Measurements from ENCODE around the gene NUDC. TPM values are rescaled to one million over a fixed set of nuclear protein-coding genes. Genes with fewer than 3 reads are reported as not detected.
"Not testable (repeated sequence)": the region's sequence is repeated elsewhere in the genome, so short reads cannot be mapped to it uniquely, and the experiment has no call there.

Gene NUDC
- total RNA-seq, 1 experiment from 2014 or later, result 80.9 TPM

DNA sequence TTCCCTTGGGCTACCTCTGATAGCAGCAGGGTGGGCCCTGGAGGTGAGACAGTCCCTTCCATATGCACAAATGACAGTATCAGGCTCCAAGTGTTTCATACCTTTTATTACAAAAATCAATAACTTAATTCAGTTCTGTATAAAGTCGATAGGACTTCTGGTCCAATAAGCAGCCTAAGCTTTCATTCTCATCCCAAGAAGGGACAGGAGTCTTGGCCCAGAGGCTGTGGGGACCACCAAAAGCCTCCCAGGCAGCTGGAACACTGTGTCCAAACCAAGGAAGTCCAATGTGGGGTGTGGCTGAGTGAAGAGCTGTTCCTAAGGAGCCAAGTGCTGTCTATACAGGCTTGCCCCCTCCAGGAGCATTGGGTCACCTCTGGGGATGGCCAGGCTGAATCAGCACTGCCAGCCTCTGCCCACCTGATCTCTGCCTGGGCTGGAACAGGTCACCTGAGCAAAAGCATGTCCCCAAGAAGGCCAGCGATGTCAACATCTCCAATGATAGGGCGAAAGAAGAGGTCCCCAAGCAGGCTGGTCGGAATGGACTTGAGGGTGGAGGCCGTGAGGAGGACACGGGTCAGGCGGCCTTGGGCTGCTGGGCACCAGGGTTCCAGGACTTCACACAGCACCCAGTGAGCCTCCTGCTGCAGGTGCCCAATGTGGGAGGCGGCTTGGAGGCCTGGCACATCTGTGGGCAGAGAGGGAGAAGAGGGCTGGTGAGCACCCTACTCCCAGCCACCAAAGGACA, 10.0 kb upstream of the NUDC start:
- DNase-seq (ENCODE audit: low read depth), result no peak

DNA sequence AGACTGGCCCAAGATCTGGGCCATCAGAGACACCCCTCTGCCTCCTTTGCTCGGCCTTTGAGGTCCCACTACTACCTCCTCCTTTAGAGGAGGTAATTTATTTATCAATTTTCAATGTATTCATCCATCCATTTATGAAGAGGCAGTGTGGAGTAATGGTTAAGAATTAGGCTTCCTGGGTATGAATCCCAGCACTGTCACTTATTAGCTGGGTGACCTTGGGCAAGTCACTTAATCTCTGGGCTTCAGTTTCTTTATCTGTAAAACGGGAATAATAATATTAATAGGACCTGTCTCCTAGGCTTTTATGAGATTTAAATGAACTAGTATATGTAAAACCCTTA, 9.4 kb upstream of the NUDC start:
- no peak for DNase-seq (ENCODE audit: low read depth)

DNA sequence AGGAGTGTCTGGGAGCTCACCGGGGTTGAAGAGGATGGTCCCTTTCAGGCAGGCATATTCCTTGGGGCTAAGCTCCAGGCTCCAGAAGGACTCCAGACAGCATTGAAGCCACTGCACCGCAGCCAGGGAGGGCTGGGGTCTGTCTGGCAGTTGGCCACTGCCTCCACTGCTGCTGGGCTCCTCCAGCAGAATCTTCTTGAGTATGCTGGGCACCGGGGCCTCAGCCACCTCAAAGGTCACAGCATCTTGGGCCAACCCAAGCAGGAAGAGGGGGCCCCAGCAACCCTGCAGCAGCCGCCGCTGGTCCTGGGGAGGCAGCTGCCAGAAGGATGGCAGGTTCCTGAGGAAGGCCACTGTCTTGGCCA, 8.2 kb upstream of the NUDC start:
- no peak for DNase-seq (ENCODE audit: low read depth)

DNA sequence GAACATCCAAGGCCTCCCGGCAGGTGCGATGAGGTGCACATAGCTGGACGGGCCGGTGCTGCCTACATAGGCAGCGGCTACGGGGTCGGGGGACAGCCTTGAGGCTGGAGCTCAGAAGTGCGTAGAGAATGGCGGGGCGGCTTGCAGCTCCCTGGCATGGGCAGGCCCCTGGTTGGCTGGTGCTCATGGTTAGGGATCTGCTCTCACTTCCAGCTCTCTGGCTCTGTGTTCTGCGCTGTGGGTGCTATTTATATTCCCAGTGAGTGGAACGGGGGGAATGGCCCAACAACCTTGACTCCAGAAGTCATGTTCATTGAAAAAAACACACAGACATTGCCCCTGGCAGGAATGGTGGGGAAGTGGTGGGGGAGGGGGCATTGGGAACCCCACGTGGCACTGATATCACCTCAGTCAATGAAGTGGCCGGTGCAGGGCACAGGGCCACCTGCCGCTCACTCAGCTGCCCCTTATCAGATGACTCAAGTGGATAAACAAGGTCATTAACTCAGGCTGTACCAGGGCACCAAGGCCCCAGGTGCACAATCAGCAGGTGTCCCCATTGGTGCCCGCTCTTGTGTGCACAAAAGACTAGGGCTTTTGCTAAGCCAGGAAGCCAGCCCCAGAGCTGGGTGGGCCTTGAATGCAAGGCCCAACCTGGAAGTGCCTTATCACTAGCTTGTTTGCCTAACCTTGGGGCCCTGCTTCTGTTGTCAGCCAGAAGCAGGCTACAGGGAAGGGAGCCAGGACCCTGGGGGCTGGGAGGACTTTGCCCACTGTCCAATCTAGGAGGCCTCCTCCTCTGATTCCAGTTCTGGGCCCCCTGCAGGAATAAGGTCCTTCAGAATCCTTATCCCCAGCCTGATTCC, 7.6 kb upstream of the NUDC start, which contains the start of gene NR0B2:
NR0B2 (minus strand) TSS at position 222 of the 866 bp plus-strand sequence; CDS start at position 187, 35 bp downstream.
- no peak for DNase-seq (ENCODE audit: low read depth)

DNA sequence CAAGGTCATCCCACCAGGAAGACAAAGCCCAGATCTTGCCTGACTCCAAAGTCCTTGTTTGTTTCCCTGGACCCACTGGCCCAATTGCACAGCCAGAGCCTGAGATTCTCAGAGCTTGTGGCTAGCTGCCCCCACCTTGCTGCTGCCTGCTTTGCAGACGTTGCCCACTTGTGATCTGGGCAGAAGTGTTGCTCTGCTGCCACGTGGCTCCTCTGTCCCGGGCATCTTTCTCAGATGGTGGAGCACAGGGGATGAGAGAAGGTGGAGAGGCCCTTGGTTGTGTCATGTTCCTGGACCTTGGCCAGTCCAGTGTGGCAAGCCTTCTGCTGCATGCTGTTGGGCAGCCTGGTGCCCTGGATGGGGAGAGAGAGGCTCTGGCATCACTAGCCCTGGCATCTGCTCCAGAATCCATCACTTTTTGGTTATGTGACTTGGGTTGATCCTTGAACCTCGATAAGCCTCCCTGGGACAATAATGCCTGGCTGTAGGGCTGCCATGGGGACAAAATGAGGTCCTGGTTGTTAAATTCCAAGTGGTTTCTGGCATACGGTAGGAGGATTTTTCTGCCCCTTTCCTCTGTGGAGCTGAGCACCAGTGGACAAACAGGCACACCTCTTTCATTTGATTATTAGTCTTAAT, 6.2 kb upstream of the NUDC start:
- DNase-seq (ENCODE audit: low read depth), result peak; percentile 43

DNA sequence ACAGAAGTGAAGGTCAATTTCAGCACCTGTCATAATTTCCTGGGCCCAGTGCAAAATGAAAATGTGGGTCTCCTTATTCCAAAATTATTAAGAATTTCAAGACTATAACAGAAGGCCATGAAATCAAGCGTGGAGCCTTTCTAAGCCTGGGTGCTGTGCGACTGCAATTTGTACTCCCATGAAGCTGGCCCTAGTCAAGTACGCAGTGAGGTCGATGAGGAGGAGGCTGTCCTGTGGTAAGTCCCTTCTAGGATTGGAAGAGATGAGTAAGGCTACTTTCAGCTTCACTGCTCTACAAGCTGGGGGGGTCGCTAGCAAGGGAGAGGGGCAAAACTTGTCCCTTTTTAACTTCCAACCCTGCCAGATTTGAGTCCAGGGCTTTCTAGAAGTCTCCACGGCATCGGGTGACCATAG, 410 bp upstream of the NUDC start:
- DNase-seq (ENCODE audit: low read depth), result no peak

DNA sequence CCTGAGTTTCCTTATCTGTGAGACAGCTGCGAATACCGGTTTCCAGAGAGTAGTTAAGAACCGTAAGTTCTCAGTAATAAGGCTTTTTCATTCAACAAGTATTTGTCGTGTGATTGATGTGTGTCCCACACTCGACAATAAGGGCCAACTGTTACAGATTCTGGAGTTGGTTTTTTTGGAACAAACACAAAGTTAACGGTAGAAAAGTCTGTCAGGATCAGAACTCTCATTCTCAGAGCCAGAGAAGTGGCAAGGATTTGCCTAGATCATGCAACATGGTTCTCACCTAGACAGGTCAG, 837 bp downstream of the NUDC start:
- DNase-seq (ENCODE audit: low read depth), result no peak

DNA sequence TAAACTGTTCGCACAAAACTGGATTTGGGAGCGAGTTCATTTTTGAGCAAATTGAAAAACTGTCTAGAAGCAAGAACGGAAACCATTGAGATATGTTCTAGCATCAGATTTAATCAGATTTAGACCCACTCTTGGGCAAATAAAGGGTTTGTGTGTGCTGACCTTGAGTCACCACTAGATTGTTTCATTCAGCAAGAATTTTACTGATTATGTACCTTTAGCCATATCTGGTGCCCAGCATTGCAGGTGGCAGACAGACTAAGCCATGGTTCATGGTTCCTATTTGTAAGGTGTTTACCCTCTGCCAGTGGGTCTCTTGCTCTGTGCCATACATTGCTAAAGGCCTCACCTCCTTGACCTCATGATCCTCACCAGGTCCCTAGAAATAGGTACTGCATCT, 1.4 kb downstream of the NUDC start:
- DNase-seq (ENCODE audit: low read depth), result no peak

DNA sequence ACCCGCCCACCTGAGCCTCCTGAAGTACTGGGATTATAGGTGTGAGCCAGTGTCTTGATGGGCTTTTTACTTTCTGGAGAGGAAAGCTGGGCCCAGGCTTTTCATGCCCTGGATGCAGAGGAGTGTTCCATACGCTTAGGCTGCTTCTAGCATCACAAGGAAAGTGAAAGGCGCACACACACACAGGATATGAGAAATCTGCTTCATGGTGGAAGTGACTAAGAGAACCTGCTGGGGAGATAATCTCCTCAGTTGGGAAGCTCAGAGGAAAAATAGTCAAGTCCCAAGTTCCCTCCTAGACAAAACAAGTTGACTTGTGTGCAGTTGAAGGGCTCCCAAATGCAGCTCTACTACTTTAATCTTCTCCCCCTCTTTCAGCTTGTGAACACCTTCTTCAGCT, 2.2 kb downstream of the NUDC start:
- DNase-seq (ENCODE audit: low read depth), result no peak

DNA sequence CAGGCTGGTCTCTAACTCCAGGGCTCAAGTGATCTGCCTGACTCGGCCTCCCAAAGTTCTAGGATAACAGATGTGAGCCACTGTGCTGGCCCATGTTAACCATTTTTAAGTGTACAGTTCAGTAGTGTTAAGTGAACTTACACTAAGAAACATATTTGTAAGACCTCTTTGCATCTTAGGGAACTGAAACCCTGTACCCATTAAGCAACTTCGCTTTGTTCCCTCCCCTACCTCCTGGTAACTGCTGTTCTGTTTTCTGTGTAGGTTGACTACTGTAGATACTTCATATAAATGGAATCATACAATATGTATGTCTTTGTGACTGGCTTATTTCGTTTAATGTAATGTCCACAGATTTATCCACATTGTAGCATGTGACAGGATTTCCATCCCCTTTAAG, 11.0 kb downstream of the NUDC start:
- no peak for DNase-seq (ENCODE audit: low read depth)

DNA sequence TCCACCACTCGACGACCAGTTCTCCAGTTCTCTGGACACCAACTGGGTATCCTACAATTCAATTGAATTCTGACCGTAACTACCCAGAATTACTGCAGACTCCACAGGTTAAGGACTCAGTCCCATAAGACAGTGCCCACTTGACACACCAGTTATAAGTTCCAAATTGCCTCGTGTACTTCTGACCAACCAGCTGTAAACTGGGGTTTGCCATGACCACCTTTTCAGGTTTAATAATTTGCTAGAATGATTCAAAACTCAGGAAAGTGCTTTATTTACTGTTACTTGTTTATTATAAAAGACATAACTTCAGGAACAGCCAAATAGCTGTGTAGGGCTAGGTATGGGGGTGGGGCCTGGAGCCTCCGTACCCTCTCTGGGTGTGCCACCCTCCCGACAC, 15.3 kb downstream of the NUDC start:
- no peak for DNase-seq (ENCODE audit: low read depth)

DNA sequence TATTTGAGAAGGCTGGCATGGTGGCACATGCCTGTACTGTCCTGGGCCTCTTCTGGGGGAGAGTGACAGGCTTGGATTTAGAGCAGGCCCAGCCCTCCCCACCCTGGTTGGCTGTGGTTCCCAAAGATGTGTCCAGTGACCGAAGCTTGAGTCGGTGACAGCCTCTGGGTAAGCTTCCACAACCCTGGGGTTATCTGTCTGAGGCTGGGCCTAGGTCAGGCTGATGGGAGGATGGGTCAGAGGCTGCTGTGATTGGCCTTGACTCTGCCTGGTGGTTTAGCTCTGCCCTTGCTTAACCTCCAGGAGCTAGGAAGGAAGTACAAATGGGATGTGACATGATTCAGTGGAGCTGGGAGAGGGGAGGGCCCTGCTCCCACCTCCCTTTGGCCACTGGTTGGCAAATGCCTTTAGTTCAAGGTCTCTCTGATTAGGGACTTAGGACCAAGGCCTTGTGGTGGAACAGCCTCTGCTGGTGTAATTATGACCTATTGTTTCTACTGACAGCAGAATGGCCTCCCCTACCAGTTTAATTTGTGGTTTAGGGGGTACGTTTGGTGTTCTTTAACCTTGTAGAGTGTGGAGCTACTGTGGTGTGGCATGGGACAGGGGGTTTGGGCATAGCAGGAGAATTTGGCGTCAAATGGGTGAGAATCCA, 16.6 kb downstream of the NUDC start:
- DNase-seq (ENCODE audit: low read depth), result no peak

DNA sequence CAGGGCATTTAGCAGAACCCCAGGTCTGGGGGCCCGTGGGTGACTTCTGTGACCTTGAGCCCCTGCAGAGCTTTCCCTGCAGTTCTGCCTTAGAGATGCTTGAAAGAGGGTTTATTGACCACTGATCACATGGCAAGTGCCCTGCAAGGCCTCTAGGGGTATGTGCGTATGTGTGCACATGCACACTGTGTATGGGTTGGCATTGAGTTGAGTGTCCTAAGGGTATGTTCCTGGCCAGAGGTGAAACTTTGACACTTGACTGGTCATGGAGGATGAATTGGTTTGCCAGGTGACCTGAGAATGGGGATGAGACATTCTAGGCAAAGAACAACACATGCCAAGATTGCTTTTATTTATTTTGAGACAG, 17.1 kb downstream of the NUDC start:
- no peak for DNase-seq (ENCODE audit: low read depth)

DNA sequence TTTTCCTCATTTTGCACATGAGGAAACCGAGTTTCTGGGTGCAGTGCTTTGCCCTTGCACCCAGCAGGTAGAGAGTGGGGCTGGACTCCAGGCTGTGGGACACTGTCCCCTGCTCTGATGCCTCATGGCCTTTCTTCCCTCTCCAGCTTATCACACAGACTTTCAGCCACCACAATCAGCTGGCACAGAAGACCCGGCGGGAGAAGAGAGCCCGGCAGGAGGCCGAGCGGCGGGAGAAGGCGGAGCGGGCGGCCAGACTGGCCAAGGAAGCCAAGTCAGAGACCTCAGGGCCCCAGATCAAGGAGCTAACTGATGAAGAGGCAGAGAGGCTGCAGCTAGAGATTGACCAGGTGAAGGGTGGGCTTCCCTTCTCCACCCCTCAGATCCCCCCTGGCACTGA, 19.8 kb downstream of the NUDC start:
- DNase-seq (ENCODE audit: low read depth), result no peak

DNA sequence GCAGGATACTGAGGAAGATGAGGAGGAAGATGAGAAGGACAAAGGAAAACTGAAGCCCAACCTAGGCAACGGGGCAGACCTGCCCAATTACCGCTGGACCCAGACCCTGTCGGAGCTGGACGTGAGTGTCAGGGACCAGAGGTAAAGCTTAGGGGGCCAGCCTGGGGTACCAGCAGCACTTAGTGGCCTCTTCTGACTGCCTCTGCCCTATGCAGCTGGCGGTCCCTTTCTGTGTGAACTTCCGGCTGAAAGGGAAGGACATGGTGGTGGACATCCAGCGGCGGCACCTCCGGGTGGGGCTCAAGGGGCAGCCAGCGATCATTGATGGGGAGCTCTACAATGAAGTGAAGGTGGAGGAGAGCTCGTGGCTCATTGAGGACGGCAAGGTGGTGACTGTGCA, 21.1 kb downstream of the NUDC start:
- no peak for DNase-seq (ENCODE audit: low read depth)

DNA sequence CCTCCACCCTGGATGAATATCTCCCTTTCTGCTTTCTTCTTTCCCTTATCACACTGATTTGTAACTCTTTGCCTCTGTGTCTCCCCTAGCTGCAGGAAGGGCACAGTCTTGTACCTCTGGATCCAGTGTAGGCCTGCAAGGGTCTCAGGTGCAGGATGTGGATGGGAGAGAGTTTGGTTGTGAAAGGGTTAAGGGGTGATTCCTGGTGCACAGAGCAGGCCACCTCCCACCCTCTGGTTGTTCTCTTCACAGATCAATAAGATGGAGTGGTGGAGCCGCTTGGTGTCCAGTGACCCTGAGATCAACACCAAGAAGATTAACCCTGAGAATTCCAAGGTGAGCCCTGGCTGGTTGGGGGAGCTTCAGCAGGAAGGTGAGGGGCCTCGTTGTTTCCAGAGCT, 23.6 kb downstream of the NUDC start:
- DNase-seq (ENCODE audit: low read depth), result no peak

DNA sequence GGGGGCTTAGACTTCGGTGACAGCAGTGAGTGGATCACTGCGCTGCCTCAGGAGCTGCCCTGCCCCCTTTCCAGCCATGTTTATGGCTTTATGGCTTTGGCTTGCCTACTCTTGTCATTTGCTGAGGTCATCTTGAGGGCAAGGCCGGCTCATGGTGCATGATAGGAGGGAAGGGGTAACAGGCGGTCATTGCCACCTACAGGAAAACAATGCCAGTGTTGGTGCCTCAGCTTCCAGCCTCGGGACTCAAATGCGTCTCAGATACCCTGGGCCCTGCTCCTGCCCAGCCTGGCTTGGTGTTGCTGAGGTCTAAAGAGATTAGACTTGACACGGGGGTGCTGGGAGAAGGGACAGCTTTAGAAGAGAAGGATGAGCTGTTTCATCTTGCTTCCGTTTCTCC, 24.2 kb downstream of the NUDC start:
- DNase-seq (ENCODE audit: low read depth), result no peak

DNA sequence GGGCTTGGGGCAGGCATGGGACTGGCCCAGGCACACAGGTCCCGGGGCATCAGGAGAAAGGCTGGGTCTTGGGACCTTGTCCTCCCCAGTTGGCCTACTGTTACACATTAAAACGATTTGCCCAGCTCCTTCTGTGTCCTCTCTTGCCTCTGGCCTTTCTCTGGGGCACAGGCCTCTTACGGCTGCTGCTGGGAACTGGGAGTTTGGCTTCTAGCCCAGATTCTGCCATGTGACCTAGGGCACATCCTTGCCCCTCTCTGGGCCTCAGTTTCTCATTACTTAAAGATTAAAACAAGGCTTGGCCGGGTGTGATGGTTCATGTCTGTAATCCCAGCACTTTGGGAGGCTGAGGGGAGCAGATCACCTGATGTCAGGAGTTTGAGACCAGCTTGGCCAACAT, 24.7 kb downstream of the NUDC start:
- DNase-seq (ENCODE audit: low read depth), result no peak

DNA sequence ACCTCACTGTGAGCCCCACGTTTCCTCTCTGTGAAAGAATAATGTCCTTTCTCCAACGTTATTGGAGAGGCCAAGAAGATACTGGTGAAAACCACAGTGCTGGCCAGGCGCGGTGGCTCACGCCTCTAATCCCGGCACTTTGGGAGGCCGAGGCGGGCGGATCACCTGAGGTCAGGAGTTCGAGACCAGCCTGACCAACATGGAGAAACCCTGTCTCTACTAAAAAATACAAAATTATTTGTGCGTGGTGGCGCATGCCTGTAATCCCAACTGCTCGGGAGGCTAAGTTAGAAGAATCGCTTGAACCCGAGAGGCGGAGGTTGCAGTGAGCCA, 27.1 kb downstream of the NUDC start:
- DNase-seq (ENCODE audit: low read depth), result not testable (repeated sequence)

DNA sequence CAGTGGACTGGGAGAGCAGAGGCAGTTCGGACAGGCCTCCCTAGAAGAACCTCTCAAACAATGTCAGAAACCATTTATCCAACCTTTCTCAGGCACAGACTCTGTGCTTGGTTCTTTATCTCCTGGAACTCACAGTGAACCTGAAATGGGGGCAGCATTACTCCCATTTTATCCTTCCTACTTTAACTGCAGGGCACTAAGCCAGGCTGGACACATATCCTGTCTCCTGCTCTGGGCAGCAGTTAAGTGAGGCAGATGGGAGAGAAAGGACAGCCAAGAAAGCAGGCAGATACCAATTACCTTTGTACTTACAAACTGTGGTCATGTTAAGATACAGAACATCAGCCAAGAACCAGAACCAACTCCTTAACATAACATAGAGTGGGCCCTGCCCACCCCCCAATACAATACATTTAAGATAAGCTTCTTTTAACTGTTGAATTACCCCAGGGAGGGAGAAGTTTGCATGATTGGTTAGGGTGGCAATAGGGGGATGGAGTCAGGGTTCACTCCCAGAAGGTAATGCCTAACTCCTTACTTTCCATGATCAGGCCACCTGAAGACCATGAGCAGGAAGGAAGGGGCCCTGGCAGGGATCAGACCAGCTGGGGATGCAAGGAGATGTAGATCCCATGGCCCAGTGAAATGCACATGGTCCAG, 27.9 kb downstream of the NUDC start:
- DNase-seq (ENCODE audit: low read depth), result peak; percentile 37

DNA sequence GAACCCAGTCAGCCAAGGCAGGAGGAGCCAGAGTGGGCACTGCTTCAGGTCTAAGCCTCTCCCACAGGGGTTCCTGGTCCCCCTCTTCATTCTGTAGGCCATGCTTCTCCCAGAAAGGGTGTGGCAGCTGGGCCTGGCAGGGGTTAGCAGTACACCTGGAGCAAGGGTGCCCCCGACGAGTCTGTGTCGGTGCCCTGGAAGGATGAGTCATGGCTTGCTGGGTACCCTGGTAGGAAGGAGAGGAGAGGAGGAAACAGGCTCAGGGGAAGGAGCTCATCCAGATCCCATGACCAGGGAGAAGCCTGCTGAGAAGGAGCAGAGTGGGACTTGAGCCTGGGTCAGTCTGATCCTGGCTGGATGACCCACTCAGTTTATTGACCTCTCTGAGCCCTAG, 28.4 kb downstream of the NUDC start:
- DNase-seq (ENCODE audit: low read depth), result peak; percentile 26

DNA sequence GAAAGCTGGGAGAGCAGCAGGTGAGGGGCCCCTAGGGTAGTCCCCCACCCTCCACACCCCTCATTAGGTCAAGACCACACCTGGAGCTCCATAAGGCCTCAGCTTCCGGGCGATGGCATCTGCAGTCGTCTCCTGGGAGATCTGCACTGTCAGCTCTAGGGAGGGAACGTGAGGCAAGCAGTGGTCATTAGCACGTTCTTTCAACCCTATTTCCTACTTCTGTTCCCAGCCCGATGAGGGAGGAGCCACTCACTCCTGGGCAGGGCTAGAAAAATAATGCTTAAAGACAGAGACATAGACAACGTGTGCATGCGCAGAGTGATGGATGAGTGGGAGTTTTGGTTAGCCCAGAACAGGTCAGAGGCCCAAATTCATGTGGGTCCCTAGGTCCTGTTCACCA, 29.1 kb downstream of the NUDC start:
- DNase-seq (ENCODE audit: low read depth), result no peak
